ENCODE results near the gene CRYBG1. TPM values are rescaled to one million over a fixed set of nuclear protein-coding genes. Genes with fewer than 3 reads are reported as not detected.

Gene CRYBG1
- total RNA-seq, 1 donor from 2014 or later = 0.07 TPM

DNA sequence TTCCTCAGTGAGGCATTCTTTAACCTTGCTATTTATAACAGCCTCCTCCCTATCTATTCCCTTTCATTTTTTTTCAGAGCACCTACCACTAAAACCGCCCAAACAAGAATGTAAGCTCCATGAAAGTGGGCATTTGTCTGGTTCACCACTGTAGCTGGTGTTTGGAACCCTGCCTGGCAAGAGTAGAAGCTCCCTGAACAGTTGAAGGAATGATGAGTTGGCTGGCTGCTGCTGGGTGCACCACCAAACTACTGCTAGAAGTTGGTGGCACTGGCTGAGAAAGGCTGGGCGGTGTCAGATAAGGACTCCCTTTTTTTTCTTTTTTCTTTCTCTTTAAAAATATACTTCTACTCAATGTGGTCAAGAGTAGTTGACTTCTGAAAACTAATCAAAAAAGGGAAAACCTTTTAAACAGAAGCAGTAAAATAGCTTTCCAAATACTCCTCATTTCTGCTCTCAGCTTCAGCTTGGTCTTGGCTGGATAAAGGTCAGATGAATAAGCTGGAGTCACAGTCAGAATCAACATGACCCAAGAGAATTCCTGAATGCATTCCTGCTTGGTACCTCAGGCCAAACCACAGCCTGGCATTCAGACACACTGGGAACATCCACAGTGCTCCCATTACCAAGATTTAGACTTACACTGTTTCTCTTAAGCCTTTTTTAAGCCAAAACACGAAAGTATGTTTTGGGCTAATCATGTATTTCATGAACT, 230.8 kb downstream of the CRYBG1 start:
- no peaks in the 10 kb centered on the region for H3K36me3 Mint-ChIP-seq (ENCODE audit: low read depth)
- no peak for DNase-seq (ENCODE audit: low read depth, low spot score)
- no peaks in the 10 kb centered on the region for H3K9me3 Mint-ChIP-seq
- H3K27me3 Mint-ChIP-seq (ENCODE audit: low read depth) = no peaks in the 10 kb centered on the region
- no peak overlapping the region for H3K4me3 Mint-ChIP-seq
- TF ChIP-seq, protein P1, sequence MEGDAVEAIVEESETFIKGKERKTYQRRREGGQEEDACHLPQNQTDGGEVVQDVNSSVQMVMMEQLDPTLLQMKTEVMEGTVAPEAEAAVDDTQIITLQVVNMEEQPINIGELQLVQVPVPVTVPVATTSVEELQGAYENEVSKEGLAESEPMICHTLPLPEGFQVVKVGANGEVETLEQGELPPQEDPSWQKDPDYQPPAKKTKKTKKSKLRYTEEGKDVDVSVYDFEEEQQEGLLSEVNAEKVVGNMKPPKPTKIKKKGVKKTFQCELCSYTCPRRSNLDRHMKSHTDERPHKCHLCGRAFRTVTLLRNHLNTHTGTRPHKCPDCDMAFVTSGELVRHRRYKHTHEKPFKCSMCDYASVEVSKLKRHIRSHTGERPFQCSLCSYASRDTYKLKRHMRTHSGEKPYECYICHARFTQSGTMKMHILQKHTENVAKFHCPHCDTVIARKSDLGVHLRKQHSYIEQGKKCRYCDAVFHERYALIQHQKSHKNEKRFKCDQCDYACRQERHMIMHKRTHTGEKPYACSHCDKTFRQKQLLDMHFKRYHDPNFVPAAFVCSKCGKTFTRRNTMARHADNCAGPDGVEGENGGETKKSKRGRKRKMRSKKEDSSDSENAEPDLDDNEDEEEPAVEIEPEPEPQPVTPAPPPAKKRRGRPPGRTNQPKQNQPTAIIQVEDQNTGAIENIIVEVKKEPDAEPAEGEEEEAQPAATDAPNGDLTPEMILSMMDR (conservative IDR thresholded peaks at IDR 0.05) = no peak
- H3K27ac Mint-ChIP-seq (ENCODE audit: unreplicated experiment) = no peak overlapping the region
- H3K4me1 Mint-ChIP-seq = peaks cover 3% of the 10 kb centered on the region

DNA sequence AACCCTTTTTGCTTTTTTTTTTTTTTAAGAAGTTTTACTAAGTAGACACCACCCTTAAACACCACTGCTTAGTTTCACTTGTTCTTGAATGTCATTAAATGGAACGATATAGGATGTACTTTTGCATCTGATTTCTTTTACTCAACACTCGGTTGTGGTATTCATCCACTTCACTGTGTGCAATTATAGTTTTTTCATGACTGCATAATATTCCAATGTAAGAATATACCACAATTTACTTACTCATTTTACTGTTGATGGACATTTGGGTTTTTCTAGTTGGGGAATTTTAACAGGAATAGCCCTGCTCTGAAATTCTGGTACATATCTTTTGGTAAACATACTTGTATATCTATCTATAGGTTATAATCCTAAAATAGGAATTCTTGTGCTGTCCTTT, 238.9 kb downstream of the CRYBG1 start:
- no peak for DNase-seq (ENCODE audit: low read depth, low spot score)
- peaks cover 3% of the 10 kb centered on the region for H3K9me3 Mint-ChIP-seq
- peaks cover 11% of the 10 kb centered on the region for H3K36me3 Mint-ChIP-seq (ENCODE audit: low read depth)
- TF ChIP-seq, protein P1 (conservative IDR thresholded peaks at IDR 0.05) = no peak
- no peak overlapping the region for H3K4me3 Mint-ChIP-seq
- no peaks in the 10 kb centered on the region for H3K27me3 Mint-ChIP-seq (ENCODE audit: low read depth)
- H3K27ac Mint-ChIP-seq (ENCODE audit: unreplicated experiment) = no peak overlapping the region
- H3K4me1 Mint-ChIP-seq = no peaks in the 10 kb centered on the region

DNA sequence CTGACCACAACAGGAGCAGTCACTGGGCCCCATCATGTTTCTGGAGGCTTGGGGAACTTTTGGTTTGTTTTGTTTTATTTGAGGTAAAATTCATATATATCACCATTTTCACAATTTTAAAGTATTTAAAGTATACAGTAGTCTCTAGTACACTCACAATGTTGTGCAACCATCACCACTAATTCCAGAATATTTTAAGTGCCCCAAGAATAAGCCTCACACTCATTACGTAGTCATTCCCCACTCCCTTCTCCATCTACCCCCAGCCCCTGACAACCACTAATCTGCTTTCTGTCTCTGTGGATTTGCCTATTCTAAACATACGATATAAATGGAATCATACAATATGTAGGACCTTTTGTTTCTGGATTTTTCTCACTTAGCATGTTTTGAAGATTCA, 239.8 kb downstream of the CRYBG1 start:
- H3K27ac Mint-ChIP-seq (ENCODE audit: unreplicated experiment) = no peak overlapping the region

DNA sequence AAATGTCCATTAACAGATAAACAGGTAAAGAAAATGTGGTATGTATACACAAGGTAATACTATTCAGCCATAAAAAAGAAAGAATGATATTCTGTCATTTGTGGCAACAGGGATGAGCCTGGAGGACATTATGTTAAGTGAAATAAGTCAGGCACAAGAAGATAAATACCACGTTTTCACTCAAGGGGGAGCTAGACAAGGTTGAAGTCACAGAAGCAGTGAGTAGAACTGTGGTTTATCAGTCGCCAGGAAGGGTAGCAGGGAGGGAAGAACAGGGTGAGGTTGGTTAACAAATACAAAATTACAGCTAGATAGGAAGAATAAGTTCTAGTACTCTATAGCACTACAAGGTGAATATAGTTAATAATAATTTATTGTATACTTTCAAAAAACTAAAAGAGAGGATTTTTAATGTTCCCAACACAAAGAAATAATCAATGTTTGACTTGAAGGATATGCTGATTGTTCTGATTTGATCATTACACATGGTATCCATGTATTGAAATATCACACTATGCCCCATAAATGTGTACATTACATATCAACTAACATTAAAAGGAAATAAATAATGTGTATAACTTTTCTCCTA, 247.7 kb downstream of the CRYBG1 start:
- TF ChIP-seq, protein P1 (conservative IDR thresholded peaks at IDR 0.05) = peak; percentile 65
- Mint-ChIP-seq H3K27me3 (ENCODE audit: low read depth) (no peaks in the 10 kb centered on the region), H3K36me3 (ENCODE audit: low read depth) (peaks cover 10% of the 10 kb centered on the region), H3K4me3 (no peak overlapping the region), H3K9me3 (no peaks in the 10 kb centered on the region), H3K27ac (ENCODE audit: unreplicated experiment) (no peak overlapping the region), H3K4me1 (no peaks in the 10 kb centered on the region)
- DNase-seq (ENCODE audit: low read depth, low spot score) = peak; percentile 9

More for the DNA sequence above, 239.8 kb downstream of the CRYBG1 start:
- H3K4me3 Mint-ChIP-seq = no peak overlapping the region
- H3K9me3 Mint-ChIP-seq = peaks cover 3% of the 10 kb centered on the region
- TF ChIP-seq, protein P1 (conservative IDR thresholded peaks at IDR 0.05) = no peak
- no peak for DNase-seq (ENCODE audit: low read depth, low spot score)
- no peaks in the 10 kb centered on the region for H3K4me1 Mint-ChIP-seq
- H3K36me3 Mint-ChIP-seq (ENCODE audit: low read depth) = peaks cover 11% of the 10 kb centered on the region
- no peaks in the 10 kb centered on the region for H3K27me3 Mint-ChIP-seq (ENCODE audit: low read depth)

DNA sequence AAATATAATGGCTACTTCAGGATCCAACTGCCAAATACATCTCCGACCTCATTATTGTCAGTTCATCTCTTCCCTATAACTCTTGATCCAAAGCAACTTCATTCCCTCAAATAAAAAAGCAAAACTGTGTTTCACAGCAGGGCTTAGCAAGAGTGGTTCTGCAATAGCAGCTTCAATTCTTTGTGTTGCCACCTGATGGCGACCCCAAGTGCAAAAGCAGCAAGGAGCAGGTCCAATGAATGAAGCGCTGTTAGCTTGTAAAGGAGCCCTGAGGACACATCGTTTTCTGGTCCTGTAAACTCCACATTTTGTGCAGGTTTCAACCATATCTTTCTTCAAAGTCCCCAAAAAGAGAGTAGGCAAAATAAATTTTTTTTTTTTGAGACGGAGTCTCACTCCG, 249.2 kb downstream of the CRYBG1 start:
- no peaks in the 10 kb centered on the region for H3K9me3 Mint-ChIP-seq
- H3K4me1 Mint-ChIP-seq = no peaks in the 10 kb centered on the region
- DNase-seq (ENCODE audit: low read depth, low spot score) = no peak
- TF ChIP-seq, protein P1 (conservative IDR thresholded peaks at IDR 0.05) = peak; percentile 51
- H3K27me3 Mint-ChIP-seq (ENCODE audit: low read depth) = no peaks in the 10 kb centered on the region
- H3K27ac Mint-ChIP-seq (ENCODE audit: unreplicated experiment) = no peak overlapping the region
- H3K36me3 Mint-ChIP-seq (ENCODE audit: low read depth) = peaks cover 10% of the 10 kb centered on the region
- H3K4me3 Mint-ChIP-seq = no peak overlapping the region

Measured in neural crest cell (in vitro differentiated cells).